ACHN (cell line): ENCODE measurements around the gene FRMD6.
A peak's percentile ranks its signal among the peaks of the same experiment; 100 is the strongest.

ENCODE experiments used
- DNase-seq: peaks from one replicate; pipeline ENCODE4 v3.0.0-alpha.2; 2015
- in situ Hi-C: cut with HindIII; loops from 2 replicates; pipeline ENCODE4 v1.10.0; 2017; ENCODE audit warnings: low sequenced_read_pairs, low pct_ligation_motif_present, low pct_unique_long_range_greater_than_20kb

The FRMD6 gene

GRCh38 chr14:51657762-51658161 is 6.1 kb downstream of the FRMD6 start:
- DNase-seq = no peak
- in situ Hi-C loops = no loop called here

- in situ Hi-C loops = no loop called here
- DNase-seq = no peak
Measured at GRCh38 chr14:51658441-51659173, 6.9 kb downstream of the FRMD6 start.

DNA sequence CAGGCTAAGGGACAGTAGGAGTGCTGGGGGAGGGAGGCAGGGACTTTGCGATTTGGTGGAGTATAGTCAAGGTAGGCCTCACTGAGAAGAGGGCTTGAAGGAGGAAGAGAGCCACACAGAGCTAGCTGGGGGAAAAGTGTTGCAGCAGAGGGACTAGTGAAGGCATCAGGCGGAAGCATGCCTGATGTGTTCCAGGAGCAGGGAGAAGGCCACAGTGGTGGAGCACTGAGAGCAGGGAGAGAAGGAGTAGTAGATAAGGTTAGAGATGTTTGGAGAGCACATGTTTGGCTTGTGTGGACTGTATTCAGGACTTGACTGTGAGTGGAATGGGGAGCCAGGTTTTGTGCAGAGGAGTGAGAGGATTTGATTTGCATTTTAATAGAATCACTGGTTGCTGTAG is 9.0 kb downstream of the FRMD6 start:
- in situ Hi-C loops = no loop called here
- DNase-seq = no peak

GRCh38 chr14:51661504-51661903 is 9.8 kb downstream of the FRMD6 start:
- no peak for DNase-seq
- in situ Hi-C loops = no loop called here

GRCh38 chr14:51663783-51664326 is 12.1 kb downstream of the FRMD6 start:
- no peak for DNase-seq
- in situ Hi-C loops = no loop called here

DNA sequence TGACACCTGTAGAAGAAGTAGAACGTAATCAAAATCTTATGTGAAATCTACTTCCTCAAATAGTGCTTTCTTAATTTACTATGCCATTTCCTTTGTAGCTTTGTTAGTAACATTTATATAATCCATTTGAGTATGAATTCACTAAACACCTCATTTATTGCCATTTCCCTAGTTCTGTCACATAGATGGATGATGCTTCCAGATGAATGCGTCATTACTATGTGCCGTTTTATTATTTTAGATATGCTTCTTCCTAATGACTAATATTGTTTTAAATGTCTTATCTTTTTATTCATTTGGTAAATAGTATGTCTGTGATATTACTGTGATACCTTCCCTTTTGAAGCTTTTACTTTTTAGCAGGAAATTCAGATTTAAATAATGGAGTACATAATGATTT is 14.4 kb downstream of the FRMD6 start:
- DNase-seq = no peak
- in situ Hi-C loops = no loop called here

- no peak for DNase-seq
- in situ Hi-C loops = no loop called here
Measured at GRCh38 chr14:51666826-51667225, 15.1 kb downstream of the FRMD6 start.

- no peak for DNase-seq
- in situ Hi-C loops = no loop called here
Measured at GRCh38 chr14:51668870-51669269, 17.2 kb downstream of the FRMD6 start.

DNA sequence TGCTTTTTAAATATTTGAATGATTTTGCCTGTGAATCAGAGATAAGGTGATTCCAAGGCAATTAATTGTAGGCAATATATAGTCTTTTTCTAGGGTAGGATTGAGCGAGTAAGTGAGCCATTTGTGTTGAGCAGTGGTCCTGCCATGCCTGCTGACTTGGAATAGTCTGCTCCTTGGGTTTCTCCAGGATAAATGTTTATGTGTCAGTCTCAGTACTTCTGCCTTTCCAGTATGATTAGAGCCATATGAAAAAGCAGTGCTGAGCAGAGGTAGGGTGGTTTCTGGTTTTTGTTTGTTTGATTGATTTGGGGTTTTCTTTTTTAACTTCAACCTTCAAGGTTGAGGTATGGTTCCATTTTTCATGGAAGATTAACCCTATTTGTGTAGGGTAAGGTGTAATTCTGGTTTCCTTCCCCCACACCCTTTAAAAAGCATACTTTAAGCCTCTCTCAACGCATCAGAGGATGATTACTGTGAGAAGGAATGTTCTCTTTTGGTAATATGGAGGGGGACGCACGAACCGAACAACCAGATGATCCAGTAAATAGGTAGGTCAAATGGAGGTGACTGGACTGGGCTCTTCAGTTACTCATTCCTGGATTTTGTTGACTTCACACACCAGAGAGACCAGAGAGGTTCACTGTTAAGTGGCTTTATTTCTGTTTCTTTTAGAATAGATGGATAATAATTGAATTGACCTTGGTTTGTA is 22.7 kb downstream of the FRMD6 start:
- in situ Hi-C loops = no loop called here

DNA sequence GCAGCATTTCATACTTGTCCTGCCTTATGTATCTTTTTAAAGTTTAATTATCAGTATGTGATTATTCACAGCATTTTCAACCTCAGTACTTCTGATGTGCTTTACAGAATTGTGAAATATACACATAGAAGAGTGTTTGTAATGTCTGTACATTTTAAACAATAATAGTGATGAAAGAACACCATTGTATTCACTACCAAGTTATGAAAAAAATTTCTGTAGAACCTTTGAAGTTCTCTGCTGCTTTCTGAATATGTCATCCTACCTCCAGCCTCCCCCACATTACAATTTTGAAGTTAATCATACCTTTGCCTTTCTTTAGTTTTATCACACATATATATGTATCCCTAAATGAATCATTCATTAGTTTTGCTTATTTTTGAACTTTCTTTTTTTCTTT is 24.8 kb downstream of the FRMD6 start:
- in situ Hi-C loops = no loop called here
- DNase-seq = no peak

More for the DNA sequence above, 22.7 kb downstream of the FRMD6 start:
- DNase-seq = peak; percentile 15

DNA sequence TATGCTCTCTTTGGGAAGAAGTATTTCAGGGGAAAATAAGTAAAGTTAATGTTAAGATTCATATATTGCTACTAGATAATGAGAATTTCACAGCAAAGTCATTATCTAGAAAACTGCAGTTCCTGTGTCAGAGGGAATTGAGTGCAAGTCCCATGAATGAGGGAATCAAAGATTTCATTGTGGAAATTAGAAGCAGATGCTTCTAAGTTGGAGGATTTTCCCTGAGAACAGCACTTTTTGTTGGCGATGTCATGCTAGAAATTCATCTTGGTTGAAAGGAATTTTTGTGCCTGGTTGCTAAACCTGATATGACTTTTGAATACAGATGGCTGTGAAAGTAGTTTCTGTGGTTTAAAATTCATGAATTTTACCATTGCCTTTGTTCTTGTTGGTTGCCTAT is 25.6 kb downstream of the FRMD6 start:
- DNase-seq = peak; percentile 23
- in situ Hi-C loops = no loop called here

DNA sequence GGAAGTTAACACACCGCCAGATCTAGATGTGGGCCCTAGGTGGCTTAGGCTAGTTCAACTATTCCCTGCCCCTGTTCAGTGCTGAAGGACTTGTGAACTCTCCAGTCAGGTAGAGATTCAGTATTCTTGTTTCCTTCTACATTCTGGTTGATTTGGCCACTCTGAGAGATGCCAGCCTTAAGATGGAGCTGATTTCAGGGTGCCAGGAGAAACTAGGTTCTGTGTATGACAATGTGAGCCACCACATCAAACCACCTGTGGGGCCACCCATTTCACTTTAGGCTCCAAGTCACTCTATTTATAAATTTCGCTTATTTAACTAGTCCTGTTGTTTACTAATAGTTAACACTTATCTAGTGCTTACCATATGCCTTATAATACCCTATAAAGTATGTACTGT is 26.0 kb downstream of the FRMD6 start:
- in situ Hi-C loops = no loop called here
- no peak for DNase-seq

DNA sequence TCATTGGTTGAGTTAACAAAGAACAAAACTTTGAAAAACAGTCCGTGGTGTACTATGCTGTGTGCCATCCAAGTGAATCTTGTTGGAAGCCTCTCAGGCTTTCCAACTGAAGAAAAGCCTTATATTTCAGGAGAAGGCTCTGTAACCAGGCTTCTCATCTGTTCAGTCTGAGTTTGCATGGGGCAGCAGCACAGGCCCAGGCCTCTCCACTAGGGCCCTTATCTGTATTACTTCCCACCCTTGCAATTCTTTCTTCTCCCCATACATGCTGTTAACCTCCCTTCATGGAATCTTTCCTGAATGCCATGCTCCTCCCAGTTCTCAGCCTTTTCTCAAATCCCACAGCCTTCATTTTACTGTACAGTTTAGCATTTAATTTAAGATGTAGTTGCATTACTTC is 28.3 kb downstream of the FRMD6 start:
- DNase-seq = no peak
- in situ Hi-C loops = no loop called here

DNA sequence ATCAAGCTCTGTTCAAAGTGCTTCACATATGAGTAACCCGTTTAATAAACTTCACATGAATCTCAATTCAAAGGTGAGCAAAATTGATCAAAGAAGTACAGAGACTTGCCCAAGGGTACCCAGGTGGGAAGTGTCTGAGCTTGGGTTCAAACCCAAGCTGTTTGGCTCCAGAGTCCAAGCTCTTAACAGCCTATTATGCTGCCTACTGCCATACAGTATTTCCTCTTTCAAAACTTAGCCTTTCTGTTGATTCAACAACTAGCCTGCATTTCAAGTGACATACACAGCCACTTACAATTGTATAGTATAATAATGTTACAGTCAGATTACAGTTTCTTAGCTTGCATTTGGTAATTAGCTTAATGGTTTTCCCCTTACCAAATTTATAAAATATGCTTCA is 29.7 kb downstream of the FRMD6 start:
- in situ Hi-C loops = no loop called here
- DNase-seq = no peak

GRCh38 chr14:51682411-51682810 is 30.7 kb downstream of the FRMD6 start:
- in situ Hi-C loops = no loop called here
- no peak for DNase-seq

- in situ Hi-C loops = no loop called here
- DNase-seq = no peak
Measured at GRCh38 chr14:51684760-51685159, 33.0 kb downstream of the FRMD6 start.

DNA sequence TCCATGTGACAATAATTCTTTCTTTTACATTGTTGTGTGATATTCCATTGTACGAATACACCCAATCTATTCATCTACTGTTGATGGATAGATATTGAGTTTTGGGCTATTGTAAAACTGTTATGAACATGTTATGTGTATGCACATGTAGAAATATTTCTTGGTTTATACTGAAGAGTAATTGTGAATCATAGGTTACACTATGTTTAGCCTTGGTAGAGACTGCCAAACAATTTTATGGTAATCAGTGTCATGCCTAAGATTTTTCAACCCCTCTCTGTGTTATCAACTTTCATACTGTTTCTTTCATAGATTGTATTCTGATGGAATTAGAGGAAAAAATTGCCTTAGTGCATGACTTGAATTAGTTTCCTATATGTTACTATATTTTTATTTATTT is 39.5 kb downstream of the FRMD6 start:
- DNase-seq = no peak
- in situ Hi-C loops = no loop called here

- DNase-seq = no peak
- in situ Hi-C loops = no loop called here
Measured at GRCh38 chr14:51692646-51693045, 40.9 kb downstream of the FRMD6 start.

DNA sequence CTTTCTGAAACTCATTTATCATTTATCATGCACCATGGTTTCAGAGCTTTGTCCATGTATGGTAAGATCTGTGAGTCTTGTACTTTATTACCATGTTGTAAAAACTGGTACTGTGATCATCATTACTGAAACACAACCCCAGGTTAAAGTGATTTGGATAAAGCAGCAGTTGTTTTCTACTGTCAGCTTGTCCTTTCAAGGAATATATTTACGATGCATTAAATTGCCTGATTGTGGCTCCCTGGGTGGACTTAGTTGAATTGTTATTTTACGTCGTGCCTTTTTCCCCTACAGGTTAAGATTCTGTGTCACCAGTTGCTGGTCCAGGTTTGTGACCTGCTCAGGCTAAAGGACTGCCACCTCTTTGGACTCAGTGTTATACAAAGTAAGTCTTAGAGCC is 46.1 kb downstream of the FRMD6 start:
- no peak for DNase-seq
- in situ Hi-C loops = no loop called here

GRCh38 chr14:51701951-51702350 is 50.2 kb downstream of the FRMD6 start:
- in situ Hi-C loops = no loop called here
- DNase-seq = no peak
